ENCODE results near the gene MAMDC4.
"Not testable (repeated sequence)": the region's sequence is repeated elsewhere in the genome, so short reads cannot be mapped to it uniquely, and the experiment has no call there.

Gene MAMDC4

GRCh38 chr9:136851941-136852663 lies at the start of gene MAMDC4:
TSS of gene MAMDC4 (plus strand) at chr9:136852346. CDS start at chr9:136852417, 71 bp downstream.
- no peak for DNase-seq (ENCODE audit: low read depth in 1 of 2, low spot score in 1 of 2)

GRCh38 chr9:136803009-136803550 lies 49.1 kb upstream of the MAMDC4 start:
- DNase-seq (ENCODE audit: low read depth in 1 of 2, low spot score in 1 of 2) = not testable (repeated sequence)

GRCh38 chr9:136803551-136804508 lies 48.3 kb upstream of the MAMDC4 start:
- DNase-seq (ENCODE audit: low read depth in 1 of 2, low spot score in 1 of 2) = no peak

- DNase-seq (ENCODE audit: low read depth in 1 of 2, low spot score in 1 of 2) = no peak
Observed at GRCh38 chr9:136804509-136805206, 47.5 kb upstream of the MAMDC4 start.

GRCh38 chr9:136805207-136805740 lies 46.9 kb upstream of the MAMDC4 start:
- DNase-seq (ENCODE audit: low read depth in 1 of 2, low spot score in 1 of 2) = no peak

GRCh38 chr9:136806067-136806466 lies 46.1 kb upstream of the MAMDC4 start:
- no peak for DNase-seq (ENCODE audit: low read depth in 1 of 2, low spot score in 1 of 2)

GRCh38 chr9:136806631-136807201 lies 45.4 kb upstream of the MAMDC4 start:
- no peak for DNase-seq (ENCODE audit: low read depth in 1 of 2, low spot score in 1 of 2)

- DNase-seq (ENCODE audit: low read depth in 1 of 2, low spot score in 1 of 2) = peak; percentile 69 to 74
Observed at GRCh38 chr9:136807281-136808074, 44.7 kb upstream of the MAMDC4 start, which contains the start of gene RABL6. TSS of gene RABL6 (plus strand) at chr9:136807948. CDS start at chr9:136808197, 249 bp downstream.

- DNase-seq (ENCODE audit: low read depth in 1 of 2, low spot score in 1 of 2) = peak in 1 of 2 donors; percentile 32
Observed at GRCh38 chr9:136808075-136808805, 43.9 kb upstream of the MAMDC4 start.

- DNase-seq (ENCODE audit: low read depth in 1 of 2, low spot score in 1 of 2) = no peak
Observed at GRCh38 chr9:136808806-136809158, 43.4 kb upstream of the MAMDC4 start.

GRCh38 chr9:136814725-136815421 lies 37.3 kb upstream of the MAMDC4 start:
- DNase-seq (ENCODE audit: low read depth in 1 of 2, low spot score in 1 of 2) = no peak

GRCh38 chr9:136815422-136815782 lies 36.7 kb upstream of the MAMDC4 start:
- no peak for DNase-seq (ENCODE audit: low read depth in 1 of 2, low spot score in 1 of 2)

- DNase-seq (ENCODE audit: low read depth in 1 of 2, low spot score in 1 of 2) = no peak
Observed at GRCh38 chr9:136820971-136821825, 30.9 kb upstream of the MAMDC4 start.

GRCh38 chr9:136821826-136822544 lies 30.2 kb upstream of the MAMDC4 start:
- DNase-seq (ENCODE audit: low read depth in 1 of 2, low spot score in 1 of 2) = no peak

- DNase-seq (ENCODE audit: low read depth in 1 of 2, low spot score in 1 of 2) = no peak
Observed at GRCh38 chr9:136823136-136824046, 28.8 kb upstream of the MAMDC4 start.
